Suprapubic skin (tissue), 4 donors: ENCODE results near the gene SMPD1. TPM values are rescaled to one million over a fixed set of nuclear protein-coding genes. Genes with fewer than 3 reads are reported as not detected.

Source experiments
- DNase-seq, 2 donors: peaks; one replicate each; pipeline ENCODE4 v3.0.0-alpha.2; 2019; ENCODE audit warnings: low spot score in 2 of 2
- H3K27ac ChIP-seq: fragments of 200-600 bp; sonication (generic); one replicate; pipeline ENCODE4 v1.5.1; 2019
- H3K27me3 ChIP-seq: fragments of 200-600 bp; sonication (generic); one replicate; pipeline ENCODE4 v1.5.1; 2019
- H3K36me3 ChIP-seq: fragments of 200-600 bp; sonication (generic); one replicate; pipeline ENCODE4 v1.5.1; 2019
- H3K4me1 ChIP-seq: fragments of 200-600 bp; sonication (generic); one replicate; pipeline ENCODE4 v1.5.1; 2019
- H3K4me3 ChIP-seq: fragments of 200-600 bp; sonication (generic); one replicate; pipeline ENCODE4 v1.5.1; 2019; ENCODE audit warnings: mild to moderate bottlenecking
- H3K9me3 ChIP-seq: fragments of 200-600 bp; sonication (generic); one replicate; pipeline ENCODE4 v1.5.1; 2019
- EP300 ChIP-seq: sonication (generic); formaldehyde crosslinking; IDR thresholded peaks from one replicate; pipeline ENCODE4 v1.6.1; 2017; ENCODE audit warnings: antibody characterized with exemption
- POLR2A ChIP-seq, 2 donors: fragments of 450-650 bp; IDR thresholded peaks; one replicate each; pipeline ENCODE4 v1.6.1; 2017; ENCODE audit warnings: antibody characterized with exemption in 2 of 2, mild to moderate bottlenecking in 2 of 2, moderate library complexity in 2 of 2
- POLR2AphosphoS5 ChIP-seq, 3 donors: sonication (generic); formaldehyde crosslinking; IDR thresholded peaks; one replicate each; pipeline ENCODE4 v1.6.1; 2017; ENCODE audit warnings: antibody characterized with exemption in 3 of 3
- WGBS: methylation state at CpG from one replicate; pipeline ENCODE4 v1.1.5; 2018; 5-methylcytosine and 5-hydroxymethylcytosine counted together
- total RNA-seq, 4 donors: library from RNA; depleted of rRNA; stranded (reverse); fragments of >200 nt; gene quantifications; one replicate each; pipeline ENCODE4 v1.1.0, GENCODE V29; 2016
- TF ChIP-seq, protein P1 (sequence below), 2 donors: fragments of 200-600 bp in 1 of 2; fragments of 450-650 bp in 1 of 2; sonication (generic) in 1 of 2; IDR thresholded peaks; one replicate each; pipeline ENCODE4 v1.5.1; 2016 to 2019; ENCODE audit warnings: antibody characterized with exemption in 2 of 2, mild to moderate bottlenecking in 1 of 2, moderate library complexity in 1 of 2

The SMPD1 gene
- total RNA-seq, 4 donors from 2014 or later, result 25.0 to 45.5 (median 40.8) TPM

DNA sequence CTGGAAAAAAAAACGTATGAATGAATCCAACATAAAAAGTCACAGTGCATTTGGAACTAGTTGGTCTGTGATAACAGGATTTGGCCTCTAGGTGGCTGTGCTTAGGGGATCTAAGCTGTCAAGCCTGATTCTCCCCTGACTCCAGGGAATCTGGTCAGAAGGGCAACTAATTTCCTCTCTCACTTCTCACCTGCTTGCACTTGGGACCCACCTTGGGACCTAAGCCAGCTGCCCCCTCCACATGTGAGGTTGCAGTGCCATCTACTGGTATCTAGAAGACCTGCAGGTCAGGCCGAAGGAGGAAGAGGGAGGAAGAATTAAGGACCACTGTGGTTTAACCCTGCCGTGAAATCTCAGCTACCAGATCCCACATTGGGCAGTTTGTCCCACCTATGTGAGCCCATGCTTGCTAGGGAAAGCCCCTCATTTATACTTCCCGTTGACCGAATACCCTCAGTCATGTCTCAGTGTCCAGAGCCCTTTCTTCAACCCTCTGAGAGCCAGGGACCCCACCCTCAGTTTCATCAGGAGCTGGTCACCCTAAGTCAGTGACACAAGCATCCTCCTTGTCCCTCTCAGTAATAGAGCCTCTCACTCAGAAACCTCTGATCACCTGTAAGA is 36.8 kb upstream of the SMPD1 start:
- no peak overlapping the region for H3K4me3 ChIP-seq
- H3K27me3 ChIP-seq, result no peaks in the 10 kb centered on the region
- no peaks in the 10 kb centered on the region for H3K9me3 ChIP-seq
- peaks cover 11% of the 10 kb centered on the region for H3K4me1 ChIP-seq
- H3K27ac ChIP-seq, result no peak overlapping the region
- DNase-seq, result peak in 1 of 2 donors; percentile 69
- TF ChIP-seq, protein P1, sequence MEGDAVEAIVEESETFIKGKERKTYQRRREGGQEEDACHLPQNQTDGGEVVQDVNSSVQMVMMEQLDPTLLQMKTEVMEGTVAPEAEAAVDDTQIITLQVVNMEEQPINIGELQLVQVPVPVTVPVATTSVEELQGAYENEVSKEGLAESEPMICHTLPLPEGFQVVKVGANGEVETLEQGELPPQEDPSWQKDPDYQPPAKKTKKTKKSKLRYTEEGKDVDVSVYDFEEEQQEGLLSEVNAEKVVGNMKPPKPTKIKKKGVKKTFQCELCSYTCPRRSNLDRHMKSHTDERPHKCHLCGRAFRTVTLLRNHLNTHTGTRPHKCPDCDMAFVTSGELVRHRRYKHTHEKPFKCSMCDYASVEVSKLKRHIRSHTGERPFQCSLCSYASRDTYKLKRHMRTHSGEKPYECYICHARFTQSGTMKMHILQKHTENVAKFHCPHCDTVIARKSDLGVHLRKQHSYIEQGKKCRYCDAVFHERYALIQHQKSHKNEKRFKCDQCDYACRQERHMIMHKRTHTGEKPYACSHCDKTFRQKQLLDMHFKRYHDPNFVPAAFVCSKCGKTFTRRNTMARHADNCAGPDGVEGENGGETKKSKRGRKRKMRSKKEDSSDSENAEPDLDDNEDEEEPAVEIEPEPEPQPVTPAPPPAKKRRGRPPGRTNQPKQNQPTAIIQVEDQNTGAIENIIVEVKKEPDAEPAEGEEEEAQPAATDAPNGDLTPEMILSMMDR (IDR thresholded peaks at IDR 0.05), result peak; percentile 74 to 85
- TF ChIP-seq POLR2A (IDR thresholded peaks at IDR 0.05), result no peak
- no peaks in the 10 kb centered on the region for H3K36me3 ChIP-seq
- 12% methylated on average over 5 of the region's 5 CpGs for WGBS

DNA sequence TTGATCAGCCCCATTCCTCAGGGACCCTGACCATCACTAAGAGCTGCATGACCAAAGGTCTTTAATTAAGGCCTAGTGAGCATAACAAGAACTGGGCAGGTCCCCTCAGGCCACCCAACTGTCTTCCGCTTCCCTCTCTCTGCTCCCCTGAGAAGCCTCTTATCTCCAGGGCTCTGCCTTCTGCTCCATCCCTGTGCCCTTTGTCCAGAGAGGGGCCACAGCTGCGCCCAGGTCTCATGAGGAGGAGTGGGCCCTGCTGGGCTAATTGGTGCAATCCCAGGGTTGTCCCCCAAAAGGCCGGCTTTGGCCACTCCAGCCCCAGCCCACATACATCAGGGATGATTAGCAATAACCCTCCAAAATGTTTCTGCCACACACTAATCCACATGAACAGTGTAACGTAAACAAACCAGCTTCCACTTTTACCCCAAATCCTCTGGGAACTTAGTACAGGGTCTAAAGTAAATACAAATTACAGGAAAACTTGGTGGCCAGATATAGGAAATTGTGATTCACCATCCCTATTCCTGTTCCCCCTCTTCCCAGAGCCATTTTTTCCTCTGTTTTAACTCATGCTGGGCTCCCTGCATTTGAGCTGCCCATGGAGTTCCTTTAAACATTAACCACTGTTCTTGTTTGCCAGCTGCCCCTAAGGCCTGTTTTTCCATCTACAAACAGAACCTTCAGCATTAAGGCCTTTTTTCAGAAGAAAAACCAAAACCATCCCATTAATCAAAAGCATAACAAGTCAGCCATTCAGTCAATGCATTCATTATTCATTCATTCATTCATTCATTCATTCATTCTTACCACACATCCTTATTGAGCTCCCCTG is 35.4 kb upstream of the SMPD1 start:
- H3K27me3 ChIP-seq, result no peaks in the 10 kb centered on the region
- H3K36me3 ChIP-seq, result no peaks in the 10 kb centered on the region
- TF ChIP-seq, protein P1 (IDR thresholded peaks at IDR 0.05), result no peak
- TF ChIP-seq EP300, result no peak
- no peak for TF ChIP-seq POLR2AphosphoS5 (IDR thresholded peaks at IDR 0.05)
- no peak for TF ChIP-seq POLR2A (IDR thresholded peaks at IDR 0.05)
- DNase-seq, result no peak
- no peak overlapping the region for H3K27ac ChIP-seq
- peaks cover 11% of the 10 kb centered on the region for H3K4me1 ChIP-seq
- H3K4me3 ChIP-seq, result no peak overlapping the region
- H3K9me3 ChIP-seq, result no peaks in the 10 kb centered on the region
- 90% methylated on average over 4 of the region's 4 CpGs for WGBS

DNA sequence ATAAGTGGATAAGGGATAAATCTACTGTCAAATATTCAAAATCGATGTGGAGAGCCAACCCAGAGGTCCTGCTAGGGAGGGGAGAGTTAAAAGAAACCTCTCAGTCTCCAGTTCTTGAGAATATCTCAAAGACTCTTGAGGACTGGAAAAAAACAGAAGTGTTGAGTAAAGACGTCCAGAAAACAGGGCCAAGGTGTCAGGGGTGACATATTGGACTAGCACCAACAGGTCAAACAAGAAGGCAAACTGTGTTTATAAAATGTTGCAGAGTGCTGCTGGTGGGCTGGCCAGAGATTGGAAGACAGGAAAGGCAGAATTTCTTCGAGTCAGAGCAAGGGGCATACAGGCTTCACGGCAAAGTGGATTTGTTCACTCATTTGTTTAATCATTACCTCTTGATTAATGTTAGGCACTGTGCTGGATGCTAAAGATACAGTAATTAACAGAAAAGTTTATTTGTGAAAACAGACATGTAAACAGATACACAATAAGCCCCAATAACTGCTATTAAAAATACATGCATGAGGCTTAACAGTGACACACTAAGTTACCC is 33.7 kb upstream of the SMPD1 start:
- no peaks in the 10 kb centered on the region for H3K27me3 ChIP-seq
- DNase-seq, result no peak
- TF ChIP-seq, protein P1 (IDR thresholded peaks at IDR 0.05), result no peak
- TF ChIP-seq EP300, result no peak
- no peak for TF ChIP-seq POLR2AphosphoS5 (IDR thresholded peaks at IDR 0.05)
- TF ChIP-seq POLR2A (IDR thresholded peaks at IDR 0.05), result no peak
- H3K4me3 ChIP-seq, result no peak overlapping the region
- H3K9me3 ChIP-seq, result no peaks in the 10 kb centered on the region
- H3K36me3 ChIP-seq, result no peaks in the 10 kb centered on the region
- peak overlapping the region; percentile 34 for H3K27ac ChIP-seq
- peaks cover 11% of the 10 kb centered on the region for H3K4me1 ChIP-seq
- WGBS, result 60% methylated on average over 4 of the region's 4 CpGs

DNA sequence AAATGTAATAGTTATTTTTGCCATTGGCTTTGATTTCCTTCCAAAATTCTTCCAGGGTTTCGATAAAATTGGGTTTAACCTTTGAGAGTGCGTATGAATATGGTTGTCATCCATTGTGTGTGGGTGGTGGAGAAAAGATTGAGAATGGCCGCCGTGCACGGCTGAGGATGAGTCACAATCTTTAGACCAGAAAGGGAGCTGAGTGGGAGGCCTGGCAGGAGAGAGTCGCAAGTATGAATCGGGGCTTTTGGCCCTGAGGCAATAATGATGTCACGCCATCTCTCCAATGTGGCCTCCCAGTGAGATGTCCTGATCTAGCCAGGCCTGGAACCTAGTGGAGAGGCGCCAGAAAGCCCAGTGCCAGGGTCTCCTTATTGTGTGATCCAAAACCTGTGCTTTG is 33.1 kb upstream of the SMPD1 start:
- TF ChIP-seq POLR2A (IDR thresholded peaks at IDR 0.05) (no peak), POLR2AphosphoS5 (IDR thresholded peaks at IDR 0.05) (no peak), EP300 (no peak)
- TF ChIP-seq, protein P1 (IDR thresholded peaks at IDR 0.05), result no peak
- Histone ChIP-seq H3K9me3 (no peaks in the 10 kb centered on the region), H3K4me3 (no peak overlapping the region), H3K36me3 (no peaks in the 10 kb centered on the region), H3K27me3 (no peaks in the 10 kb centered on the region), H3K4me1 (peaks cover 11% of the 10 kb centered on the region), H3K27ac (peak overlapping the region; percentile 57)
- peak in 1 of 2 donors; percentile 71 for DNase-seq
- 30% methylated on average over 9 of the region's 9 CpGs for WGBS

DNA sequence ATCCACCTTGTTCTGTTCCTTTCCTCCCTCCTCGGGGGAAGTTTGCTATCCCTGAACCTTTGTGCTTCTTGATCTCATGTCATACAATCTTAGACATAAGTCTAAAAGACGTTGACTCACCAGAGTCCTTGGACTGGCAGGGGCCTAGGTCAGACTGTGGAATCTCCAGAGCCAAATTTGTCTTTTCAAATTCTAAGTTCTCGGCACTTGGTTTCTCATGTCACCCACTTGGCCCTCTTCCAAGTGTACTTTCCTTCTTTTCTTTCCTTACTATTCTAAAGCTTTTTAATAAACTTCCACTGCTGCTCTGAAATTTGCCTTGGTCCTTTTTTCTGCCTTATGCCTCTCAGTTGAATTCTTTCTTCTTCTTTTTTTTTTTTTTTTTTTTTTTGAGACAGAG is 30.1 kb upstream of the SMPD1 start:
- H3K4me3 ChIP-seq, result no peak overlapping the region
- no peaks in the 10 kb centered on the region for H3K36me3 ChIP-seq
- no peak for DNase-seq
- H3K9me3 ChIP-seq, result no peaks in the 10 kb centered on the region
- TF ChIP-seq, protein P1 (IDR thresholded peaks at IDR 0.05), result no peak
- TF ChIP-seq POLR2AphosphoS5 (IDR thresholded peaks at IDR 0.05) (no peak), EP300 (no peak), POLR2A (IDR thresholded peaks at IDR 0.05) (no peak)
- H3K27ac ChIP-seq, result no peak overlapping the region
- no peaks in the 10 kb centered on the region for H3K27me3 ChIP-seq
- peaks cover 11% of the 10 kb centered on the region for H3K4me1 ChIP-seq
- 86% methylated on average over 3 of the region's 3 CpGs for WGBS
